ENCODE data around the gene NRN1. TPM values are rescaled to one million over a fixed set of nuclear protein-coding genes. Genes with fewer than 3 reads are reported as not detected.
A peak's percentile ranks its signal among the peaks of the same experiment; 100 is the strongest.

The NRN1 gene
- total and polyA plus RNA-seq, 10 of the 15 experiments (the other 5 are each of a cell fraction or from before 2014, with no cell fraction given) = 0.13 to 22.6 (median 0.23) TPM; not detected in 1

GRCh38 chr6:6008648-6009421 is 2.1 kb upstream of the NRN1 start:
- H3K79me2 ChIP-seq (ENCODE audit: control insufficient read depth, insufficient read depth, low read length) = no peaks in the 10 kb centered on the region
- peak overlapping the region; percentile 96; the same call in 1 of the 2 replicates for H3K4me2 ChIP-seq (ENCODE audit: control insufficient read depth, insufficient read depth)
- H3K27ac ChIP-seq (ENCODE audit: control insufficient read depth, insufficient read depth) = no peak overlapping the region
- H3K36me3 ChIP-seq (ENCODE audit: control insufficient read depth in 2 of 2, insufficient read depth in 2 of 2, low read length in 1 of 2) = no peaks in the 10 kb centered on the region
- H2AFZ ChIP-seq (ENCODE audit: control insufficient read depth, low read depth, low read length) = peak overlapping the region; percentile 82
- FAIRE-seq = no peak
- intact Hi-C loops (cut with micrococcal nuclease; ENCODE audit: unreplicated experiment) = no loop called here
- SMC1A ChIA-PET (ENCODE audit: uncharacterized antibody, unreplicated experiment) = interaction anchor here (0.7 to 1.2 kb wide), 7 partner anchors 11 to 579 kb away, joined by 3 to 5 read pairs (median 3); no protein-coding TSS in a partner anchor
- no TSS peak for BruUV-seq (replicated peaks)
- peaks cover 9% of the 10 kb centered on the region; the same call in 2 of the 3 replicates for H3K9me3 ChIP-seq (replicated peaks; ENCODE audit: control insufficient read depth, insufficient read depth, low read length)
- DNase-seq (ENCODE audit: low read depth, low spot score) = peak; percentile 36
- ATAC-seq = peak; percentile 88
- in situ Hi-C loops (cut with MboI) = no loop called here
- POLR2A ChIA-PET = interaction anchor here (0.6 kb wide), 2 partner anchors 831 to 1144 kb away, joined by 3 to 6 read pairs; no protein-coding TSS in a partner anchor
- peaks cover 9% of the 10 kb centered on the region for H3K4me1 ChIP-seq (ENCODE audit: control insufficient read depth, insufficient read depth, low read length)
- CTCF ChIA-PET = interaction anchor here (0.6 to 1.6 kb wide), 7 partner anchors 10 to 538 kb away, joined by 3 to 8 read pairs (median 3); no protein-coding TSS in a partner anchor
- under 1% methylated on average over 38 of the region's 62 CpGs for WGBS (ENCODE audit: insufficient coverage, insufficient replicate concordance, low lambda C conversion rate, missing lambda C conversion rate)
- no peaks in the 10 kb centered on the region for H4K20me1 ChIP-seq (ENCODE audit: control insufficient read depth, insufficient read depth)
- RAD21 ChIA-PET (ENCODE audit: unreplicated experiment) = interaction anchor here (0.9 to 1.4 kb wide), 4 partner anchors 11 to 538 kb away, joined by 3 to 7 read pairs (median 4); no protein-coding TSS in a partner anchor
- peak overlapping the region; percentile 70; the same call in 1 of the 2 replicates for H3K4me3 ChIP-seq
- H3K9ac ChIP-seq (ENCODE audit: control insufficient read depth, insufficient read depth, low read length) = no peak overlapping the region
- H3K27me3 ChIP-seq (replicated peaks in 1 of 2; ENCODE audit: control insufficient read depth in 2 of 2, insufficient read depth in 2 of 2, low read length in 1 of 2) = peaks cover 8 to 29% of the 10 kb centered on the region in 2 experiments
- TF ChIP-seq PRDM15 (CRISPR knock-in tag; IDR thresholded peaks at IDR 0.05) (no peak), SREBF2 (IDR thresholded peaks at IDR 0.05; ENCODE audit: low read length) (no peak), PAX5 (IDR thresholded peaks at IDR 0.05; ENCODE audit: borderline replicate concordance, low read depth, low read length) (no peak), CREM (IDR thresholded peaks at IDR 0.05; ENCODE audit: low read depth) (no peak), GATAD2B (conservative IDR thresholded peaks at IDR 0.05; ENCODE audit: low read depth) (peak; percentile 41; the same call in 1 of the 2 replicates), NKRF (conservative IDR thresholded peaks at IDR 0.05) (no peak), POU2F2 (IDR thresholded peaks at IDR 0.05; ENCODE audit: borderline replicate concordance, low read depth, low read length) (no peak)
- TF ChIP-seq, protein P1, sequence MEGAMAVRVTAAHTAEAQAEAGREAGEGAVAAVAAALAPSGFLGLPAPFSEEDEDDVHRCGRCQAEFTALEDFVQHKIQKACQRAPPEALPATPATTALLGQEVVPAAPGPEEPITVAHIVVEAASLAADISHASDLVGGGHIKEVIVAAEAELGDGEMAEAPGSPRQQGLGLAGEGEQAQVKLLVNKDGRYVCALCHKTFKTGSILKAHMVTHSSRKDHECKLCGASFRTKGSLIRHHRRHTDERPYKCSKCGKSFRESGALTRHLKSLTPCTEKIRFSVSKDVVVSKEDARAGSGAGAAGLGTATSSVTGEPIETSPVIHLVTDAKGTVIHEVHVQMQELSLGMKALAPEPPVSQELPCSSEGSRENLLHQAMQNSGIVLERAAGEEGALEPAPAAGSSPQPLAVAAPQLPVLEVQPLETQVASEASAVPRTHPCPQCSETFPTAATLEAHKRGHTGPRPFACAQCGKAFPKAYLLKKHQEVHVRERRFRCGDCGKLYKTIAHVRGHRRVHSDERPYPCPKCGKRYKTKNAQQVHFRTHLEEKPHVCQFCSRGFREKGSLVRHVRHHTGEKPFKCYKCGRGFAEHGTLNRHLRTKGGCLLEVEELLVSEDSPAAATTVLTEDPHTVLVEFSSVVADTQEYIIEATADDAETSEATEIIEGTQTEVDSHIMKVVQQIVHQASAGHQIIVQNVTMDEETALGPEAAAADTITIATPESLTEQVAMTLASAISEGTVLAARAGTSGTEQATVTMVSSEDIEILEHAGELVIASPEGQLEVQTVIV (IDR thresholded peaks at IDR 0.05; ENCODE audit: borderline replicate concordance, partially characterized antibody) = no peak
- TF ChIP-seq, protein P2, sequence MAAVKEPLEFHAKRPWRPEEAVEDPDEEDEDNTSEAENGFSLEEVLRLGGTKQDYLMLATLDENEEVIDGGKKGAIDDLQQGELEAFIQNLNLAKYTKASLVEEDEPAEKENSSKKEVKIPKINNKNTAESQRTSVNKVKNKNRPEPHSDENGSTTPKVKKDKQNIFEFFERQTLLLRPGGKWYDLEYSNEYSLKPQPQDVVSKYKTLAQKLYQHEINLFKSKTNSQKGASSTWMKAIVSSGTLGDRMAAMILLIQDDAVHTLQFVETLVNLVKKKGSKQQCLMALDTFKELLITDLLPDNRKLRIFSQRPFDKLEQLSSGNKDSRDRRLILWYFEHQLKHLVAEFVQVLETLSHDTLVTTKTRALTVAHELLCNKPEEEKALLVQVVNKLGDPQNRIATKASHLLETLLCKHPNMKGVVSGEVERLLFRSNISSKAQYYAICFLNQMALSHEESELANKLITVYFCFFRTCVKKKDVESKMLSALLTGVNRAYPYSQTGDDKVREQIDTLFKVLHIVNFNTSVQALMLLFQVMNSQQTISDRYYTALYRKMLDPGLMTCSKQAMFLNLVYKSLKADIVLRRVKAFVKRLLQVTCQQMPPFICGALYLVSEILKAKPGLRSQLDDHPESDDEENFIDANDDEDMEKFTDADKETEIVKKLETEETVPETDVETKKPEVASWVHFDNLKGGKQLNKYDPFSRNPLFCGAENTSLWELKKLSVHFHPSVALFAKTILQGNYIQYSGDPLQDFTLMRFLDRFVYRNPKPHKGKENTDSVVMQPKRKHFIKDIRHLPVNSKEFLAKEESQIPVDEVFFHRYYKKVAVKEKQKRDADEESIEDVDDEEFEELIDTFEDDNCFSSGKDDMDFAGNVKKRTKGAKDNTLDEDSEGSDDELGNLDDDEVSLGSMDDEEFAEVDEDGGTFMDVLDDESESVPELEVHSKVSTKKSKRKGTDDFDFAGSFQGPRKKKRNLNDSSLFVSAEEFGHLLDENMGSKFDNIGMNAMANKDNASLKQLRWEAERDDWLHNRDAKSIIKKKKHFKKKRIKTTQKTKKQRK (IDR thresholded peaks at IDR 0.05; ENCODE audit: low read depth, low read length) = no peak
